Testis (tissue), 2 donors: Measurements from ENCODE around the gene C10orf53.

Experiments used
- CTCF ChIP-seq, 3 experiments: fragments of 450-650 bp in 2 of 3; fragments of 200-600 bp in 1 of 3; sonication (generic) in 1 of 3; IDR thresholded peaks; one replicate each; pipeline ENCODE4 v1.5.1; 2016 to 2019; ENCODE audit warnings: antibody characterized with exemption in 3 of 3, mild to moderate bottlenecking in 2 of 3, moderate library complexity in 1 of 3
- POLR2A ChIP-seq: fragments of 450-650 bp; IDR thresholded peaks from one replicate; pipeline ENCODE4 v1.6.1; 2017; ENCODE audit warnings: antibody characterized with exemption, mild to moderate bottlenecking, moderate library complexity

- TF ChIP-seq CTCF (IDR thresholded peaks at IDR 0.05) (no peak), POLR2A (no peak)
These were observed 33.3 kb upstream of the C10orf53 start for GRCh38 chr10:49645871-49646870.
